ENCODE data around the gene WDR89. TPM values are rescaled to one million over a fixed set of nuclear protein-coding genes. Genes with fewer than 3 reads are reported as not detected.
"Not testable (repeated sequence)": the region's sequence is repeated elsewhere in the genome, so short reads cannot be mapped to it uniquely, and the experiment has no call there.

The WDR89 gene
- total RNA-seq, 6 donors from 2014 or later = 2.1 to 16.9 (median 9.1) TPM

DNA sequence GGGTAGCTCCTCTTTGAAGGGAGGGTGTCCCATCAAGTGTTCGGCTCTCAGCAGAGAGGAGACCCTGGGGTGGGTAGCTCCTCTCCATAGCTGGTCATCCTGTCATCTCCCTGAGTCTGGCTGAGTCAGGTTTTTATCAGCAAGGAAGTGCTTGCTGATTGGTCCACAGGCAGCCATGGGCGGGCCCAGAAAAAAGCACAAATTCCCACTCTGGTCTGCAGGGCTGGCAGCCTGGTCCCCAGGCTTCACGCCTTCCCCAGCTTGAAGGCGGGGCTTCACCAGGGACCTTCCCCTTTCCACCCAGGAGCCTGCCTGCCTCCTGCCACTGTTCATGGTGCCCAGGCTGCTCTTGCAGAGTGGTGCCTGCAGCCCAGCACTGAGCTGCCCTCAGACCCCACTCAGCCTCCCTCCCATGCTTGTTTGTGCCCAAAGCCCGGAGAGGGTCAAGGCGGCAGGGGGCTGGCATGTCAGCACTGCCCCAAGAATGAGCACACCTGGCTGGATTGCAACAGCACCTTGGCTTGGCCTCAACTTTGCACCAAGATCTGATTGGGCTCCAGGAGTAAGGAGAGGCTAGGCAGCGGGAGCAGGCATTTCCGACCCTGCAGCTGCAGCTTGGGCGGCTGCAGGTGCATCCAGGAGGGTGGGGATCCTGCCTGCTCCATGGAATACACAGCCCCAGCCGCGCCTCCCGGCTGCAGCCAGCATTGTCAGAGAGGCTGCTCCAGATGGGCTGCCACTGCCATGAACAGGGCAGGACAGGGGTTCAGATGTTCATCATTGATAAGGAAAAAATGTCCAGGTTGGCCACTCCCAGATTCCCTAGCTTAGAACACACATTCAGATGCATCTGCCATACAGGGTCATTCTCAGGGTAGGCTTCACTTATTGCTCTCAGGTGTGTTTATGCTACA lies 22.0 kb upstream of the WDR89 start:
- Histone ChIP-seq H3K4me3 (no peak overlapping the region), H3K27ac (no peak overlapping the region), H3K36me3 (no peaks in the 10 kb centered on the region), H3K27me3 (no peaks in the 10 kb centered on the region), H3K9me3 (no peaks in the 10 kb centered on the region), H3K4me1 (no peaks in the 10 kb centered on the region)
- WGBS, 2 donors = 93 to 100% methylated on average over 6 to 9 of the region's 12 CpGs
- TF ChIP-seq POLR2AphosphoS5 (IDR thresholded peaks at IDR 0.05) (no peak), EP300 (IDR thresholded peaks at IDR 0.05) (no peak), POLR2A (IDR thresholded peaks at IDR 0.05) (no peak)
- TF ChIP-seq, protein P1, sequence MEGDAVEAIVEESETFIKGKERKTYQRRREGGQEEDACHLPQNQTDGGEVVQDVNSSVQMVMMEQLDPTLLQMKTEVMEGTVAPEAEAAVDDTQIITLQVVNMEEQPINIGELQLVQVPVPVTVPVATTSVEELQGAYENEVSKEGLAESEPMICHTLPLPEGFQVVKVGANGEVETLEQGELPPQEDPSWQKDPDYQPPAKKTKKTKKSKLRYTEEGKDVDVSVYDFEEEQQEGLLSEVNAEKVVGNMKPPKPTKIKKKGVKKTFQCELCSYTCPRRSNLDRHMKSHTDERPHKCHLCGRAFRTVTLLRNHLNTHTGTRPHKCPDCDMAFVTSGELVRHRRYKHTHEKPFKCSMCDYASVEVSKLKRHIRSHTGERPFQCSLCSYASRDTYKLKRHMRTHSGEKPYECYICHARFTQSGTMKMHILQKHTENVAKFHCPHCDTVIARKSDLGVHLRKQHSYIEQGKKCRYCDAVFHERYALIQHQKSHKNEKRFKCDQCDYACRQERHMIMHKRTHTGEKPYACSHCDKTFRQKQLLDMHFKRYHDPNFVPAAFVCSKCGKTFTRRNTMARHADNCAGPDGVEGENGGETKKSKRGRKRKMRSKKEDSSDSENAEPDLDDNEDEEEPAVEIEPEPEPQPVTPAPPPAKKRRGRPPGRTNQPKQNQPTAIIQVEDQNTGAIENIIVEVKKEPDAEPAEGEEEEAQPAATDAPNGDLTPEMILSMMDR (IDR thresholded peaks at IDR 0.05) = no peak
- ATAC-seq (ENCODE audit: low FRiP score in 2 of 2) (peak in 1 of 2 donors; percentile 17), DNase-seq (peak in 1 of 2 donors; percentile 55)

DNA sequence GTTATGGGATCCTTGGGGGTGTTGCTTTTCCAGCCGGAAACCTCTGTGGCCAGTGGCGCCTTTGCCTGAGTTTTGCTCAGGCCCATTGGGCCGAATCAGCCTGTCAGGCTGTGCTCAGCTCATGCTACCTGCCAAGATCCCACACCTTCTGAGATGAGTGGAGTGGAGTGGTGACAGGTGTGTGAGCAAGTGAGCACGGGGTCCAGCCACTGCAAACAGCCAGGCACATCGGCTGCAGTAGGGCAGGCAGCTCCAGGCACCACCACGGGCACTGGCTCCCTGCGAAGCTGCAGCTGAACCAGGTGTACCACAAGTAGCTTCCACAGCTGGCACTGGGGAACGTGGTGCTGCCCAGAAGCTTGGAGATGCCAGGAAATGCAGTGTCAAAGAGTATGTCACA lies 21.1 kb upstream of the WDR89 start:
- Histone ChIP-seq H3K27ac (no peak overlapping the region), H3K36me3 (no peaks in the 10 kb centered on the region), H3K27me3 (no peaks in the 10 kb centered on the region), H3K4me1 (no peaks in the 10 kb centered on the region), H3K4me3 (no peak overlapping the region), H3K9me3 (no peaks in the 10 kb centered on the region)
- DNase-seq (peak in 1 of 2 donors; percentile 46), ATAC-seq (ENCODE audit: low FRiP score in 2 of 2) (peak; percentile 23 to 61)
- 93 to 96% methylated on average over 3 to 8 of the region's 8 CpGs for WGBS, 2 donors
- TF ChIP-seq POLR2AphosphoS5 (IDR thresholded peaks at IDR 0.05) (no peak), EP300 (IDR thresholded peaks at IDR 0.05) (no peak), POLR2A (IDR thresholded peaks at IDR 0.05) (no peak)
- TF ChIP-seq, protein P1 (IDR thresholded peaks at IDR 0.05) = no peak

DNA sequence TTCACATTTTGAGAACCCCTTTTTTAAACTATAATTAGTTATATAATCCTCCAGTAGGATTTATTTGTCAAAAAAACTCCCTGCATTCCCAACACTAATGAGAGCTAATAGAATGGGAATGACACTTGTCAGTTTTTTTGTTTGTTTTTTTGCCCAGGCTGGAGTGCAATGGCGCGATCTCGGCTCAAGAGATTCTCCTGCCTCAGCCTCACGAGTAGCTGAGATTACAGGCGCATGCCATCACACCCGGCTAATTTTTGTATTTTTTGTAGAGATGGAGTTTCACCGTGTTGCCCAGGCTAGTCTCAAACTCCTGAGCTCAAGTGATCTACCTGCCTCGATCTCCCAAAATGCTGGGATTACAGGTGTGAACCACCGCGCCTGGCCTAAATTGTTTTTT lies 20.2 kb upstream of the WDR89 start:
- DNase-seq; H3K4me1 ChIP-seq; H3K27me3 ChIP-seq; H3K36me3 ChIP-seq; H3K27ac ChIP-seq; ATAC-seq (ENCODE audit: low FRiP score in 2 of 2); H3K4me3 ChIP-seq; H3K9me3 ChIP-seq: not testable (repeated sequence)
- WGBS, 2 donors = 76 to 91% methylated on average over 10 of the region's 10 CpGs

DNA sequence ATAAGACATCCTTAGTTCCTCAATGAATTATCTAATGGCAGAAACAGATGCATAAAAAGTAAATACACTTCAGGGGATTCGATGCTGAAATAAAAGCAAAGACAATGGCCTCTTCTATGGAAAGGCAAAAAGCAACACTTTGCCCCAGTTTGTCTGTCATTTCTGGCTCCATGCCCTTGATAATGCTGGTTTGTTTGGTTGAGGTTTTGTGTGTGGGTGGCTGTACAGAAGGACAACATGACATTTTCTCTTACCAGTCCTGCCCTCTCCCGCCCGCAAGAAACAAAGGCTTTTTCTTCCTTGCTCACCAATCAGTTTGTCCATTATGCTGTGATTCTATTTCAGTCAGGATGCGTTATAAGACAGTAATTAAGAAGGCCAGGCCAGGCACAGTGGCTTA lies 18.1 kb upstream of the WDR89 start:
- no peak for DNase-seq
- Histone ChIP-seq H3K4me1 (no peaks in the 10 kb centered on the region), H3K27ac (no peak overlapping the region), H3K4me3 (no peak overlapping the region), H3K27me3 (no peaks in the 10 kb centered on the region), H3K9me3 (no peaks in the 10 kb centered on the region), H3K36me3 (no peaks in the 10 kb centered on the region)
- 81 to 90% methylated on average over 4 of the region's 4 CpGs for WGBS, 2 donors
- no peak for TF ChIP-seq POLR2AphosphoS5 (IDR thresholded peaks at IDR 0.05)
- TF ChIP-seq, protein P1 (IDR thresholded peaks at IDR 0.05) = no peak
- ATAC-seq (ENCODE audit: low FRiP score in 2 of 2) = no peak

DNA sequence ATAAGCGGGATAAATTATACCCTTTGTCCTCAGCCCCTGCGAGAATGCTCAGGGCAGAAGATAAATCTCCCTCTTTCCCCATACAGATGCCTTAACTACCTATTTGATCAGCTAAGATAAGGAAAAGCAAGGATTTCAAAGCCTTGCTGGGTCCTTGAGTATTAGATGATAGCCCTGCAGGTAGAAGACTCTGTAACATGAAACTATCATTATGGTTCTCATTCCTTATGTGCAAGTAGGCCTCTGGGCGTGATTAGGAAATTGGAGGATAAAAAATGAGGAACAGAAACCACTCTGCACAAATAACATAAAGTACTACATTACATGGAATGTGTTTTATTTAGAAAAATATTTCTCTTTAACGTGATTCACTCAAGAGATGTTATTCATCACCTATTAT lies 14.5 kb upstream of the WDR89 start:
- ATAC-seq (ENCODE audit: low FRiP score in 2 of 2) = peak in 1 of 2 donors; percentile 45
- 81 to 82% methylated on average over 4 of the region's 4 CpGs for WGBS, 2 donors
- Histone ChIP-seq H3K9me3 (no peaks in the 10 kb centered on the region), H3K27ac (no peak overlapping the region), H3K4me1 (no peaks in the 10 kb centered on the region), H3K36me3 (no peaks in the 10 kb centered on the region), H3K4me3 (no peak overlapping the region), H3K27me3 (no peaks in the 10 kb centered on the region)
- TF ChIP-seq POLR2AphosphoS5 (IDR thresholded peaks at IDR 0.05) (no peak), EP300 (IDR thresholded peaks at IDR 0.05) (no peak), POLR2A (IDR thresholded peaks at IDR 0.05) (no peak)
- TF ChIP-seq, protein P1 (IDR thresholded peaks at IDR 0.05) = no peak
- DNase-seq = no peak

Data from upper lobe of left lung (tissue), 6 donors.